Measurements from ENCODE around the gene DCST1. TPM values are rescaled to one million over a fixed set of nuclear protein-coding genes. Genes with fewer than 3 reads are reported as not detected.
A peak's percentile ranks its signal among the peaks of the same experiment; 100 is the strongest.

Gene DCST1
- total and polyA plus RNA-seq, 2 experiments from 2014 or later: 0.27 TPM; not detected in 1

GRCh38 chr1:155005076-155006011, 28.3 kb upstream of the DCST1 start:
- no peaks in the 10 kb centered on the region for H3K9me3 ChIP-seq (ENCODE audit: low read depth)
- DNase-seq (ENCODE audit: low read depth in 1 of 2, low spot score in 1 of 2): no peak
- no peaks in the 10 kb centered on the region for H3K27me3 ChIP-seq
- no peak overlapping the region for H3K27ac ChIP-seq
- no peaks in the 10 kb centered on the region for H3K36me3 ChIP-seq
- TF ChIP-seq CTCF (IDR thresholded peaks at IDR 0.05; ENCODE audit: low read depth, low read length): no peak
- H3K4me3 ChIP-seq: no peak overlapping the region
- H3K4me1 ChIP-seq (ENCODE audit: low read depth): no peaks in the 10 kb centered on the region

- H3K4me1 ChIP-seq (ENCODE audit: low read depth): no peaks in the 10 kb centered on the region
- peak in 1 of 2 donors; percentile 41 for DNase-seq (ENCODE audit: low read depth in 1 of 2, low spot score in 1 of 2)
Observed at GRCh38 chr1:155006601-155007101, 27.0 kb upstream of the DCST1 start.

GRCh38 chr1:155007251-155007828, 26.3 kb upstream of the DCST1 start:
- no peak for DNase-seq (ENCODE audit: low read depth in 1 of 2, low spot score in 1 of 2)
- Histone ChIP-seq H3K4me3 (no peak overlapping the region), H3K9me3 (ENCODE audit: low read depth) (no peaks in the 10 kb centered on the region), H3K27ac (no peak overlapping the region), H3K36me3 (no peaks in the 10 kb centered on the region), H3K4me1 (ENCODE audit: low read depth) (no peaks in the 10 kb centered on the region), H3K27me3 (no peaks in the 10 kb centered on the region)
- TF ChIP-seq CTCF (IDR thresholded peaks at IDR 0.05; ENCODE audit: low read depth, low read length): no peak

More at GRCh38 chr1:155006601-155007101, 27.0 kb upstream of the DCST1 start:
- Histone ChIP-seq H3K36me3 (no peaks in the 10 kb centered on the region), H3K27ac (no peak overlapping the region), H3K27me3 (no peaks in the 10 kb centered on the region), H3K4me3 (no peak overlapping the region), H3K9me3 (ENCODE audit: low read depth) (no peaks in the 10 kb centered on the region)
- TF ChIP-seq CTCF (IDR thresholded peaks at IDR 0.05; ENCODE audit: low read depth, low read length): no peak

- Histone ChIP-seq H3K27ac (no peak overlapping the region), H3K27me3 (no peaks in the 10 kb centered on the region), H3K9me3 (ENCODE audit: low read depth) (no peaks in the 10 kb centered on the region), H3K4me3 (no peak overlapping the region), H3K36me3 (no peaks in the 10 kb centered on the region), H3K4me1 (ENCODE audit: low read depth) (no peaks in the 10 kb centered on the region)
- no peak for TF ChIP-seq CTCF (IDR thresholded peaks at IDR 0.05; ENCODE audit: low read depth, low read length)
- DNase-seq (ENCODE audit: low read depth in 1 of 2, low spot score in 1 of 2): no peak
Observed at GRCh38 chr1:155008015-155008941, 25.3 kb upstream of the DCST1 start.

- no peaks in the 10 kb centered on the region for H3K9me3 ChIP-seq (ENCODE audit: low read depth)
- H3K27me3 ChIP-seq: no peaks in the 10 kb centered on the region
- no peaks in the 10 kb centered on the region for H3K36me3 ChIP-seq
- no peak overlapping the region for H3K4me3 ChIP-seq
- no peaks in the 10 kb centered on the region for H3K4me1 ChIP-seq (ENCODE audit: low read depth)
- H3K27ac ChIP-seq: no peak overlapping the region
- no peak for DNase-seq (ENCODE audit: low read depth in 1 of 2, low spot score in 1 of 2)
- no peak for TF ChIP-seq CTCF (IDR thresholded peaks at IDR 0.05; ENCODE audit: low read depth, low read length)
Observed at GRCh38 chr1:155009221-155009711, 24.4 kb upstream of the DCST1 start.
